Panc1 (cell line): ENCODE data around the gene UST. TPM values are rescaled to one million over a fixed set of nuclear protein-coding genes. Genes with fewer than 3 reads are reported as not detected.

Experiments used
- ATAC-seq: fragments of 200-7000 bp; cut with Tn5 transposase; 2 replicates; pipeline ENCODE4 v1.9.1; 2020; ENCODE audit warnings: mild to moderate bottlenecking, moderate library complexity
- BruUV-seq: library from RNA; stranded (reverse); fragments of 400-500 nt; replicated peaks from 2 replicates; lab custom pipeline; 2021; lab: Mats Ljungman, UMichigan
- CTCF ChIA-PET: fragments of 300-600 bp; sonication (Branson Sonifier 250); formaldehyde crosslinking; loops from one replicate; lab custom pipeline; 2022; ENCODE audit warnings: antibody characterized with exemption; lab: Charles Lee
- POLR2A ChIA-PET: fragments of 300-600 bp; sonication (Branson Sonifier 250); formaldehyde crosslinking; loops from one replicate; lab custom pipeline; 2022; ENCODE audit warnings: antibody characterized with exemption; lab: Charles Lee
- DNase-seq: peaks from one replicate; pipeline ENCODE4 v3.0.0-alpha.2; 2010; ENCODE audit warnings: low read depth, low spot score
- H3K27ac ChIP-seq: 2 replicates; pipeline ENCODE4 v1.5.1; 2011; ENCODE audit warnings: mild to moderate bottlenecking, low read length, inconsistent platforms
- H3K27me3 ChIP-seq: fragments of 200-500 bp; sonication (Bioruptor generic); 2 replicates; pipeline ENCODE4 v1.6.0; 2014; ENCODE audit warnings: low read length, inconsistent platforms; ENCODE audit not compliant: control insufficient read depth, insufficient read depth
- H3K36me3 ChIP-seq: fragments of 200-500 bp; sonication (Bioruptor generic); 2 replicates; pipeline ENCODE4 v1.5.1; 2014; ENCODE audit warnings: inconsistent platforms, mild to moderate bottlenecking, low read length, moderate library complexity; ENCODE audit not compliant: control insufficient read depth, insufficient read depth
- H3K4me1 ChIP-seq: 2 replicates; pipeline ENCODE4 v1.5.1; 2011; ENCODE audit warnings: inconsistent platforms, mild to moderate bottlenecking, low read length, moderate library complexity; ENCODE audit not compliant: control insufficient read depth, insufficient read depth
- H3K4me3 ChIP-seq, 2 experiments: 2 replicates each; pipeline ENCODE4 v1.5.1; 2011 to 2012; ENCODE audit warnings: low read depth in 2 of 2, low read length in 2 of 2, mild to moderate bottlenecking in 2 of 2, inconsistent platforms in 1 of 2, moderate library complexity in 1 of 2
- H3K9me3 ChIP-seq: fragments of 200-500 bp; sonication (Bioruptor generic); 2 replicates; pipeline ENCODE4 v1.5.1; 2014; ENCODE audit warnings: low read depth, mild to moderate bottlenecking, inconsistent platforms, low read length, moderate library complexity; ENCODE audit not compliant: control insufficient read depth, insufficient read depth
- POLR2AphosphoS5 ChIP-seq: IDR thresholded peaks from 2 replicates; pipeline ENCODE4 v1.6.1; 2012; ENCODE audit warnings: mild to moderate bottlenecking, low read depth, low read length, moderate library complexity
- SIN3A ChIP-seq: IDR thresholded peaks from 2 replicates; pipeline ENCODE4 v1.6.1; 2012; ENCODE audit warnings: low read depth, mild to moderate bottlenecking, low read length, moderate library complexity, borderline replicate concordance; ENCODE audit not compliant: insufficient read depth
- TCF7L2 ChIP-seq: IDR thresholded peaks from 2 replicates; pipeline ENCODE4 v1.6.1; 2011; ENCODE audit warnings: mild to moderate bottlenecking, low read depth, low read length, inconsistent platforms
- in situ Hi-C: cut with HindIII; loops from 2 replicates; pipeline ENCODE4 v1.10.0; 2016; ENCODE audit warnings: low sequenced_read_pairs, low pct_unique_long_range_greater_than_20kb
- intact Hi-C: fragments of 100-400 bp; cut with micrococcal nuclease; formaldehyde crosslinking; loops from one replicate; pipeline ENCODE4 v1.10.0; 2022; ENCODE audit not compliant: unreplicated experiment
- total RNA-seq: library from RNA; stranded (reverse); gene quantifications from one replicate; pipeline ENCODE4 v1.2.1, GENCODE V29; 2021; ENCODE audit not compliant: unreplicated experiment
- TF ChIP-seq, protein P1 (sequence below), 2 experiments: IDR thresholded peaks; 2 replicates each; pipeline ENCODE4 v1.6.1; 2011 to 2012; ENCODE audit warnings: low read depth in 2 of 2, control low read depth in 1 of 2, low read length in 1 of 2, mild to moderate bottlenecking in 1 of 2, moderate library complexity in 1 of 2; ENCODE audit not compliant: insufficient read depth in 1 of 2
- TF ChIP-seq, protein P2 (sequence below): fragments of 450-650 bp; IDR thresholded peaks from 2 replicates; pipeline ENCODE4 v1.5.1; 2017; ENCODE audit warnings: mild to moderate bottlenecking

Gene UST
- total RNA-seq, 1 experiment from 2014 or later: 0.15 TPM

GRCh38 chr6:148791372-148791771 lies 44.5 kb downstream of the UST start:
- BruUV-seq: no TSS peak
- H3K9me3 ChIP-seq: no peaks in the 10 kb centered on the region

DNA sequence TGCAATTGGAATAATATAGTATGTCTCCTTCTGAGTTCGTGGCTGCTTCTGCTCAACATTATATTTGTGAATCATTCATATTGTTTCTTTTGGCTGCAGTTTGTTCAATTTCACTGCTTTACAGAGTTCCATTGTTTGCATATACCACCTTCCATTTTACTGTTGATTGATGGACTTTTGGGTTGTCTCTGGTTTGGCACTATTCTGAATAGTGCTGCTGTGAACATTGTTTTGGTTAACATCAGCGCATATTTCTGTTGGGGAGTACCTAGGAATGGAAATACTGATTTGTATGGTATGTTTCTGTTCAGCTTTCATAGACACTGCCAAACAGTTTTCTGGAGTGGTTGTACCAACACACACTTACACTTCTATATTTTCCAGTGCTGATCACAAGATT lies 46.9 kb downstream of the UST start:
- Histone ChIP-seq H3K27me3 (no peaks in the 10 kb centered on the region; the same call in none of the 2 replicates), H3K4me3 (no peak overlapping the region), H3K36me3 (no peaks in the 10 kb centered on the region), H3K9me3 (no peaks in the 10 kb centered on the region), H3K27ac (no peak overlapping the region), H3K4me1 (no peaks in the 10 kb centered on the region)
- ATAC-seq (no peak), DNase-seq (no peak)
- in situ Hi-C loops (no loop called here), intact Hi-C loops (no loop called here)
- TF ChIP-seq TCF7L2 (no peak), SIN3A (no peak), POLR2AphosphoS5 (no peak)
- TF ChIP-seq, protein P1, sequence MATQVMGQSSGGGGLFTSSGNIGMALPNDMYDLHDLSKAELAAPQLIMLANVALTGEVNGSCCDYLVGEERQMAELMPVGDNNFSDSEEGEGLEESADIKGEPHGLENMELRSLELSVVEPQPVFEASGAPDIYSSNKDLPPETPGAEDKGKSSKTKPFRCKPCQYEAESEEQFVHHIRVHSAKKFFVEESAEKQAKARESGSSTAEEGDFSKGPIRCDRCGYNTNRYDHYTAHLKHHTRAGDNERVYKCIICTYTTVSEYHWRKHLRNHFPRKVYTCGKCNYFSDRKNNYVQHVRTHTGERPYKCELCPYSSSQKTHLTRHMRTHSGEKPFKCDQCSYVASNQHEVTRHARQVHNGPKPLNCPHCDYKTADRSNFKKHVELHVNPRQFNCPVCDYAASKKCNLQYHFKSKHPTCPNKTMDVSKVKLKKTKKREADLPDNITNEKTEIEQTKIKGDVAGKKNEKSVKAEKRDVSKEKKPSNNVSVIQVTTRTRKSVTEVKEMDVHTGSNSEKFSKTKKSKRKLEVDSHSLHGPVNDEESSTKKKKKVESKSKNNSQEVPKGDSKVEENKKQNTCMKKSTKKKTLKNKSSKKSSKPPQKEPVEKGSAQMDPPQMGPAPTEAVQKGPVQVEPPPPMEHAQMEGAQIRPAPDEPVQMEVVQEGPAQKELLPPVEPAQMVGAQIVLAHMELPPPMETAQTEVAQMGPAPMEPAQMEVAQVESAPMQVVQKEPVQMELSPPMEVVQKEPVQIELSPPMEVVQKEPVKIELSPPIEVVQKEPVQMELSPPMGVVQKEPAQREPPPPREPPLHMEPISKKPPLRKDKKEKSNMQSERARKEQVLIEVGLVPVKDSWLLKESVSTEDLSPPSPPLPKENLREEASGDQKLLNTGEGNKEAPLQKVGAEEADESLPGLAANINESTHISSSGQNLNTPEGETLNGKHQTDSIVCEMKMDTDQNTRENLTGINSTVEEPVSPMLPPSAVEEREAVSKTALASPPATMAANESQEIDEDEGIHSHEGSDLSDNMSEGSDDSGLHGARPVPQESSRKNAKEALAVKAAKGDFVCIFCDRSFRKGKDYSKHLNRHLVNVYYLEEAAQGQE (IDR thresholded peaks at IDR 0.05; ENCODE audit: insufficient read depth in 1 of 2, low read depth in 2 of 2, low read length in 1 of 2): no peak
- TF ChIP-seq, protein P2, sequence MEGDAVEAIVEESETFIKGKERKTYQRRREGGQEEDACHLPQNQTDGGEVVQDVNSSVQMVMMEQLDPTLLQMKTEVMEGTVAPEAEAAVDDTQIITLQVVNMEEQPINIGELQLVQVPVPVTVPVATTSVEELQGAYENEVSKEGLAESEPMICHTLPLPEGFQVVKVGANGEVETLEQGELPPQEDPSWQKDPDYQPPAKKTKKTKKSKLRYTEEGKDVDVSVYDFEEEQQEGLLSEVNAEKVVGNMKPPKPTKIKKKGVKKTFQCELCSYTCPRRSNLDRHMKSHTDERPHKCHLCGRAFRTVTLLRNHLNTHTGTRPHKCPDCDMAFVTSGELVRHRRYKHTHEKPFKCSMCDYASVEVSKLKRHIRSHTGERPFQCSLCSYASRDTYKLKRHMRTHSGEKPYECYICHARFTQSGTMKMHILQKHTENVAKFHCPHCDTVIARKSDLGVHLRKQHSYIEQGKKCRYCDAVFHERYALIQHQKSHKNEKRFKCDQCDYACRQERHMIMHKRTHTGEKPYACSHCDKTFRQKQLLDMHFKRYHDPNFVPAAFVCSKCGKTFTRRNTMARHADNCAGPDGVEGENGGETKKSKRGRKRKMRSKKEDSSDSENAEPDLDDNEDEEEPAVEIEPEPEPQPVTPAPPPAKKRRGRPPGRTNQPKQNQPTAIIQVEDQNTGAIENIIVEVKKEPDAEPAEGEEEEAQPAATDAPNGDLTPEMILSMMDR: no peak
- no TSS peak for BruUV-seq
- ChIA-PET CTCF (no interaction called here), POLR2A (no interaction called here)

More at GRCh38 chr6:148791372-148791771, 44.5 kb downstream of the UST start:
- in situ Hi-C loops (no loop called here), intact Hi-C loops (no loop called here)
- Histone ChIP-seq H3K4me1 (no peaks in the 10 kb centered on the region), H3K27me3 (no peaks in the 10 kb centered on the region; the same call in none of the 2 replicates), H3K36me3 (no peaks in the 10 kb centered on the region), H3K4me3 (no peak overlapping the region), H3K27ac (no peak overlapping the region)
- DNase-seq (no peak), ATAC-seq (no peak)
- TF ChIP-seq SIN3A: no peak
- no peak for TF ChIP-seq POLR2AphosphoS5
- no peak for TF ChIP-seq TCF7L2
- ChIA-PET CTCF (no interaction called here), POLR2A (no interaction called here)

DNA sequence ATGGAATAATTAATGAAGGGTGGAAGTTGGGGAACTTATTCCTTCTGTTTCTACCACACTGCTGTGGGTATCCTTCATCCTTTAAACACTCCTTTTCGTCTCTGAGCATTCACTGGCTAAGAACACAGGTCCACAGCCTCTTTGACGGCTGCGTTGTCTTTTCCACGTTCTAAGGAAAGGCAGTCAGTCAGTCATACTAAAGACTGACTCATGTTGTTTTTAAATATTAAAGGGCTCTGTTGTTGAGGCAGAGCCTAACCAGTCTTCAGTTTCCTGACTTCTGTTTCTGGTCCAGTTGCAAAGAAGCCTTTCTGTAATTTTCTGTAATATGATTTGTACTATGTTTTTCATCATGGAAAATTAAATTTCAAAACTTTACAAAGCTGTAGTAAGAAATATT lies 48.0 kb downstream of the UST start:
- no TSS peak for BruUV-seq
- in situ Hi-C loops: no loop called here
- ChIA-PET CTCF (no interaction called here), POLR2A (no interaction called here)
- H3K36me3 ChIP-seq: no peaks in the 10 kb centered on the region
- no peaks in the 10 kb centered on the region for H3K4me1 ChIP-seq
- no peaks in the 10 kb centered on the region; the same call in none of the 2 replicates for H3K27me3 ChIP-seq
- H3K4me3 ChIP-seq: no peak overlapping the region
- TF ChIP-seq TCF7L2: no peak
- TF ChIP-seq, protein P1 (IDR thresholded peaks at IDR 0.05; ENCODE audit: insufficient read depth in 1 of 2, low read depth in 2 of 2, low read length in 1 of 2): no peak
- TF ChIP-seq, protein P2: no peak
- no peak for TF ChIP-seq POLR2AphosphoS5
- TF ChIP-seq SIN3A: no peak
- no peak for DNase-seq
- no peak for ATAC-seq
- no peaks in the 10 kb centered on the region for H3K9me3 ChIP-seq
- intact Hi-C loops: no loop called here
- H3K27ac ChIP-seq: no peak overlapping the region
